HG03025 (cell line): ENCODE results near the gene DPEP2.
A peak's percentile ranks its signal among the peaks of the same experiment; 100 is the strongest.
"Not testable (repeated sequence)": the region's sequence is repeated elsewhere in the genome, so short reads cannot be mapped to it uniquely, and the experiment has no call there.

Experiments used
- ATAC-seq: cut with Tn5 transposase; IDR thresholded peaks from one replicate; pipeline ENCODE4 v1.9.1; 2021; ENCODE audit warnings: mild to moderate bottlenecking, moderate library complexity; ENCODE audit not compliant: unreplicated experiment, low FRiP score

DPEP2 gene

DNA sequence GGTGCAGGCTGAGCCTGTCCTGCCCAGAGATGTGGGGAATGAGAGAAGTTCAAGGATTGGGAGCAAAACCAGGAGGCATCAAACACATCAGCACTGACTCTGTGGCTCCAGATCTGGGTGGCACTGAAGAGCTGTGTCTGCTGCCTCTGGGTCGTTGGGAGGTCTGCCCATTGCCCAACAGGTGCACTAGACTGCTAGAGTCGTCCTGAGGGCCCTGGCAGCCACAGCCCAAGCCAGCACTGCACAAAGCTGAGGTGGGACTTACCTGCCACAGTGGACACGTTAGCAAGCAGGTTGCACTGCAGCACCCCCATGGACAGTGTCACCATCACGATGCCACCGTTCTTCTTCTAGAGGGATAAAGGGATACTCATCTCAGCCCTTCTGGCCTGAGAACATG lies 22.3 kb downstream of the DPEP2 start:
- no peak for ATAC-seq

DNA sequence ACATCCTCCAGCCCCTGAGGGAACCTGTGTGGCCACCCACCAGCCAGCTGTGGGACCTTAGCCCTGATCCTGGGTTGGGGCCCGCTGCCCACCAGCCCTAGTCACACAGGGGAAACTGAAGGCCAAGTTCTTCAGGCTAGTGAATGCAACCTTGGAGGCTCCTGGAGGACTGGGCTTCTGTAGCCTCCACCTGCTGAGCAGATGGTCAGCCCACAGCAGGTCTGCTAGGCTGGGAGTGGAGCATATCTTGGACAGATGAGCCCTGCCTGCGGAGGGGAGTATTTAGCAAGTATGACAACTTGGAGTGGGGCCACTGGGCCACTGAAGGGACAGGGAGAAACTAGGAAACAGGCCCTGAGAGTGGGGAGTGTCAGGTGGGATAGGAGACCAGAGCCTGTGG lies 23.1 kb downstream of the DPEP2 start:
- ATAC-seq: no peak

DNA sequence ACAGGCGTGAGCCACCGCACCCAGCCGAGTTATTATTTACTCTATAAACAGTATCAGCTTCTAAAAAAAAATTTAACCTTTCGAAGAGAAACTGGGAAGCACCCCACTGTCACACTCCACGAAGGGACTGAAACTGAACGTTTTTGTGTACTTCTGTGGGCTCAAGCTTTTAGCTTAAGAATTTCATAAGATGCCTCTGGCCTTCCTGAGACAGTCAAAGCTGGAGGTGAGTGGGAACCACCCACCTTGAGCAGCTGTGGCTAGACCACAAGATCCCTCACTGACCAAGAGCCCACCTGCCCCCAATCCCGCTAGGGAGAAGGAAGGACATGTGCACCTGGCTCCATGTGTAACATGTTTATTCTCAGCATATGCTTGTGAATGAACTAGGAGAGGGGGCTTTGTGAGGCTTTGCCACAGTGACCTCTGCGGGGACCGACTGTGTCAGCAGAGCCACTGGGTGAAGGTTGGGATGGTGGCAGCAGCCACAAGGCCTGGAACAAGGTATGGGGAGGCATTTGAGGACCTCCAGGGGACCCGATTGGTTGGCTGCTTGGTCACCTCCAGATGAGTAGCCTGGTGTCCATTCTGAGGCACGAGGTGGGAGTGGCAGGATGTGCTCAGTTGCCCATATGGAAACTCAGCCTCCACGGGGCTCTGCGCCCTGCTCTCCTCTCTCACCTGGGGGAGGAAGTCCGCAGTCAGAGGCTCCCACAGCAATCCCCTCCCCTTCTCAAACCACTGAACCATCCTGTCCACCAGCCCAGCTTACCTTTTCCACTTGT lies 23.8 kb downstream of the DPEP2 start:
- ATAC-seq: no peak

DNA sequence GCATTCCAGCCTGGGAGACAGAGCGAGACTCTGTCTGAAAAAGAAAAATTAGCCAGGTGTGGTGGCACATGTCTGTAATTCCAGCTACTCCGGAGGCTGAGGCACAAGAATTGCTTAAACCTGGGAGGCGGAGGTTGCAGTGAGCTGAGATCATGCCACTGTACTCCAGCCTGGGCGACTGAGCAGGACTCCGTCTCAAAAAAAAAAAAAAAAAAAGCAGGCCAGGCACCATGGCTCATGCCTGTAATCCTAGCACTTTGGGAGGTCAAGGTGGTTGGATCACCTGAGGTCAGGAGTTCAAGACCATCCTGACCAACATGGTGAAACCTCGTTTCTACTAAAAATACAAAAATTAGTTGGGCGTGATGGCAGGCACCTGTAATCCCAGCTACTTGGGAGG lies 27.0 kb downstream of the DPEP2 start:
- not testable (repeated sequence) for ATAC-seq

DNA sequence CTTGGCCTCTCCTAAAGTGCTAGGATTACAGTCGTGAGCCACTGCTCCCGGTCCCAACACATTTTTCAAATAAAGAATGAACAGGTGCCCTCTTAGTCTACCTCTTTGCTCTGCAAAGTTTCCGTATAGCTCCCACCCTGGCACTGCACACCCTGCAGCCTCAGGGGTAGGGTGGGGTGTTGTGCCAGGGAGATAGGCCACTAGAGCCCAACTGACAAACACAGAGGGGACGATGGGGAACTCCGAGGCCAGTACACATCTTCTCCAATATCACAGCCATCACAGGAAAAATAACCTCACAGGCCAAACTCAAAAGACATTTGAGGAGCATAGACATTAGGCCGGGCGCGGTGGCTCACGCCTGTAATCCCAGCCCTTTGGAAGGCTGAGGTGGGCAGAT lies 28.2 kb downstream of the DPEP2 start:
- no peak for ATAC-seq

DNA sequence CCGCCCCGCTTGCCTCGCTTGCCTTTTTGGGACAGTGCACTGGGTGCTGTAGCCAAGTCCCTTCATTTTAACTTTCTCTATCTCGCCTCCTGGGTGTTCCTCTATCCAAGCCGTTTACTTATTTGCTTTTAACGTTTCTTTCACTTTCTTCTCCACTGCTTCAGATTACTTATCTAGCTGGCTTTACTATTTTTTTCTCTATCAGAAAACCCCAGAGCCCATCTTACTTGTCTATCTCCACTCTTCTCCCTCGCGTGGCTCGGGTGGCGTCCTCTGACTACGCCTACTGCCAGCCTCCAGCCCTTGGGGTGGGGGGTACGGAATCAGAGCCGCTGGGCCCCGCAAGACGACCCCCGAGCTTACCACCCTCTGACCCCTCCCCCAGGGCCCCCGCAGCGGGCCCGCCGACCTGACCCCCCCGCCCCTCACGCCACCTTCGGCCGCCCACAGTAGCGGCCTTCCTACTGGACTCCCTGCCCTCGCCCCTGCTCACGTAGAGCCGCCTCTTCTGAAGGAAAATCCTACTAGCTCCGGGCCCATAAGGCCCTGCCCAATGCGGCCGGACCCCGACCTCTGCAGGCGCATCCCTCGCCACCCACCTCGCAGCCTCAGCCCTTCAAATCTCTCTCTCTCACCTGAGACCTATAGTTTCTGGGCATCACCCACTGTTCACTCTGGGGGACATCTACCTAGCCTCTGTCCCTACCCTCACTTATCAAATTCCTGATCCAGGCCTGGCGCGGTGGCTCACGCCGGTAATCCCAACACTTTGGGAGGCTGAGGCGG lies 29.8 kb downstream of the DPEP2 start:
- ATAC-seq: no peak

DNA sequence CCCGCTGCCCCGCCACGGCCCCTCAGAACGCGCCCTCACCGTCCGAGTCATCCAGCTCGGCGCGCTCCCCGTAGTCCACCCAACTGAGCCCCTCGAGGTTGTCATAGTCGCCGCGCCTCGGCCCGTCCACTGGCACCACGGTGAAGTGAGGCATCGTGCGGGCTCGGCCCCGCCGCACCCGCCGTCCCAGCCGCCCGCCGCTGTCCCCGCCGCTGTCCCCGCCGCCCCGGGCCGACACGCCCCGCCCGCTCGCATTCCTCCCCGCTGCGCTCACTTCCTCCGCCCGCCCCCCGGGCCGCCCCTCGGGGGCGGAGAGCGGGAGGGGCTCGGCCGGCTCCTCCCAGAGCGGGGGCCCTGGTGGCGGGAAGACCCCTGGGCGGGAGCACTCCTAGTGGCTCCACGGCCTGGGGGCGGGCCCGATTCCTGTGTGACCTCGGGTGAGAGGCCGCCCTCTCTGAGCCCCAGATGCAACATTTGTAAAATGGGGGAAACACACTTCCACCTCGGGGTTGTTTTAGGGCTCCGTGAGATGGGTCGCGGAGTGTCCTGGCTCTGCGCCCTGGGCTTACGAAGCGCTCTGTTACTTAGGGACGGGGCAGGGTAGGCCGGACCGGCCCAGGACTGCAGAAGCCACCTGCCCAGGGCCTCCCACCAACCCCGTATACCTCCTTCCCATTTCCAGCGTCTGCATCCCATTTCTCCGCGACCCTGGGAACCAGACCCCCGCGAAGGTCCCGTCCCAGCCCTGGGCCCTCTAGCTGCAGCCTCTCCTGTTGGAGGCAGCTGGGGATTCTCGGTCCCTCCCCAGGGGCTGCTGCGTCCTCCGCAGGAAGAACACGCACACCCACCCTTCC lies 30.7 kb downstream of the DPEP2 start, which contains the start of gene SLC12A4:
SLC12A4 (minus strand) TSS at position 238 of the 854 bp plus-strand sequence; CDS start at position 154, 84 bp downstream.
- ATAC-seq: peak; percentile 62

DNA sequence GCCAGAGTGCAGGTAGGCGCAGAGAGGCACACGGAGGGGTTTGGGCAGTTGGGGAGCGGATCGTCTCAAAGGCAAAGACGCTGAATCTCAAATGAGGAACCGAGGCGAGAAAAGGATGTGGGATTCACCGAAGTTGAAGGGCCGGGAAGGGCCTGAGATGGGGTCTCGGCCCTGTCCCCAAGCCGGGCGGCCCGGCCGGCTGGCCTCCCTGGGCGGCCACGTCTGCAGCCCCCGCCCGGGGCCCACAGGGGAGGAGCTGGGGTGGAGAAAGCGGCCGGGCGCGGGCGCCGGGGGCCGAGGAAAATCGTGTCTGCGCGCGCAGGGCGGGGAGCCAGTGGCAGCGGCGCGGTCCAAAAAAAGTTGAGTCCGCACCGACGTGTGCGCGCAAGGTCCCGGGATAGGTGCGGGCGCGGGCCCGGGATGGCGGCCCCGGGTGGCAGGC lies 31.3 kb downstream of the DPEP2 start:
- peak; percentile 24 for ATAC-seq

DNA sequence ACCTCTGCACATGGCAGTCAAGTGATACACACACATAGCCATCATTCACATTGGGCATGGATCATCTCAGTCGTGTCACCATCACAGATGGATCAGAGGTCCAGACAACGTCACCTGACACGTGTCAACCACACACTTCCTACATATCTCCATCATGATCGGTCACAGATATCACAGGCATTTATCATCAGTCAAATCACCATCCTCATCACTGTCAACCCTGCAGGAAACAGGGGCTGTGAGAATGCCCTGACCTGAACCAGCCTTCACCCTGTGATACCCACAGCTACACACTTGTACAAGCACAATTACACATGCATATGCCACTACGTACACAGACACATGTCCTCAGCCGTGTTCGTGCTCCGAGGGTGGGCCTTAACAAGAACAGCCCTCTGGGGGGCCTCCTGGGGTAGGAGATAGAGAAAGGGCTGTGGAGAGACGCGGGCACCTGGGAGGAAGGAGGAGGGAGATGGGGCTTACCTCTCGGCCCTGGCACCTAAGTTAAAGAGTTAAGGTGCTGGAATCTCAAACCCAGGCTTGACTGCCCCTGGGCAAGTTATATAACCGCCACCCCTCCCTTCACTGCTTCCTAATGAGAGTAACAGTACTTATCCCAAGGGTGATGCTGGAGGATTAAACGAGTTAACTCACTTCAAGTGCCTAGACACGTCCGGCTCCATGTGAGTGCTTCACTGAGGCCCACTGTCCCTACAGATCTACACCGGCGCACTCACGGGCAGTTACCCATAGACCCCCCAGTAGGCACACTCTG lies 31.9 kb downstream of the DPEP2 start:
- ATAC-seq: no peak

DNA sequence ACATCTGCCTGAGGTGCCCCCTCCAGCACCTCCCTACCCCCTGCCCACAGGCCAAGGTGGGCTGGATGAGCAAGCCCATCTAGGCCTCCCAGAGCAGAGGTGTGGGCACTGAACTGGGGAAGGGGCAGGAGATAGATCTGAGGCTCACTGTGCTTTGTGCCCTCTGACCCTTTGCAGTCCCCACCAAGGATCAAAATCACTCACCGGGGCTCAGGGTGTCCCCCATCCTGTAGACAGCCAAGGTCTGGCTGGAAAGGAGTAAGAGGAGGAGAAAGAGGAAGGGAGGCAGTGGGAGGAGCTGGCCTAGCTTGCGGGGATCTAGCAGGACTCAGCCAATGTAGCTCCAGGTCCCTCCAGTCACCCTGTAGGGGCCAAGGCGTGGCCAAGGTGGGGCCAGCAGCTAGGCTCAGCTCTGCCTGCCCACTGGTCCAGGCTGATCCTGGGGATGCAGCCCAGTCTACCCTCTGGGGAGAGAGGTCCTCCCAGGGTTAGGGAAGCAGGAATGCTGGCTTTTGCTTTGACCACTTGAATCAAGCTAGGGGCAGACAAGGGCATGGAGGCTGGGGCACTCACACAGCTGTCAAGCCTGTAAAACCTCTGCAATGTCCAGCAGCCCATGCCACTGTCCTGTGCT lies 32.6 kb downstream of the DPEP2 start:
- ATAC-seq: no peak

DNA sequence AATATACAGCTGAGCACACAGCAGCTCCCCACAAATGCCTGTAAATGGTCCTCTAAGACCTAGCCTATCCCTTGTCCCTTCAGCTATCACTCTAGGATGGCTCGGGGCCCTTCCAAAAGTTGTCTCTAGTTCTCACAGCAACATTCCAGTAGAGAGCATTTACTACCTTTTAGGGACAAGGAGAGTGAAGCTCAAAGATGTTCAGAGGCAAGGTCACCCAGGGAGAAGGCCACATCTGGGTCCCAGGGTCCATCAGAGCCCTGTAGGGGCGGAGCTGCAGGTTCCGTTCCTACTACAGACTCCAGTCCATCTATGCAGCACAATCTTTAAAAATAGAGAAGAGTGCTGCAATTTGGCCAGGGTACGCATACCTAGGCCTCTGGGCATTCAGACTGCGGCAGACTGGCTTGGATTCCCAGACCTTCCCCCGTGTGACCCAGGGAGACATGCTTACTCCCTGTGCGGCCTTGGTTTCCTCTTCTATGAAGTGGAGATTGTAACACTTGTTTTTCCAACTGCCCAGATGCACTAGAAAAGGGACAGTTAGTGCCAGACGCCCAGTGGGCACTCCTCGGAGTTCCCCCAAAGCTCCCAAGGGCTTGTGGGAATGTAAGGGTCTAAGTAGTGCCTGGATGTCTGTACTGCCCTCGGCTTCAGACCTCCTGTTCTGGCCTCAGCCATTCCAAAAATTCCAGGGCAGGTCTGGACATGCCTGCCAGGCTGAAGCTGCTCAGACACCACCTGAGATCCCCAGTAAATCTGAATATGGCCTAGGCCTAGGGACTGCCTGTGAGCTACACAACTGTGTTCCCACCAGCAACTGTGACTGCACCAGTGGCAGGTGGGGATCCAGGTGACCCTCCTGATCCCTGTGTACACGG lies 33.4 kb downstream of the DPEP2 start:
- ATAC-seq: no peak

DNA sequence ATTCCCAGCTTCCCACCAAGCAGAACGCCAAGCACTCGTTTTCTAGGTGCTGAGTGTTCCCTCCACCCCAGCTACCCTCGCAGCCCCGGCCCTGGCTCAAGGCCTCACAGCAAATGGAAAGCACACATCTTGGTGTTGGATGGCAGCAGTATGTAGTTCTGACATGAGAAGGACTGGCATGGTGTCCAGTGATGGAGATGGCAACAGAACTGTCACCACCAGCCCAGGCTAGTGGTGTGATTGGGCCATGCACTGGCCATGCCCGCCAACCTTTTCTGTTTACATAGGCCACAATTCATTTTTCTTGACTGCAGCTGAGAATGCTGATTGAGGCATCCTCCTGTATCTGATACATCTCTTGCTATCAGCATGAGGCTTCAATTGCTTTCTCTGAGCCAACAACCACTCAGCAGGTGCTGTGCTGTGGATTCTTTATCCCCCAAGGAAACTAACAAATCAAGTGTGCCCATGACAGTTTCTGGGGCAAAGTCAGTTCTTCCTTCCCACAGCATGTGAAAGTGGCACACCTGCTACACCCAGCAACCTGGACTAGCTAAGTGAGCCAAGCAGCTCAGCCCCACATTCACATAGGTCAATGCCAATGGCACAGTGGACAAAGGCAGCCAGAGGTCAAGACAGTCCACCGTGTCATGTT lies 34.7 kb downstream of the DPEP2 start:
- no peak for ATAC-seq

DNA sequence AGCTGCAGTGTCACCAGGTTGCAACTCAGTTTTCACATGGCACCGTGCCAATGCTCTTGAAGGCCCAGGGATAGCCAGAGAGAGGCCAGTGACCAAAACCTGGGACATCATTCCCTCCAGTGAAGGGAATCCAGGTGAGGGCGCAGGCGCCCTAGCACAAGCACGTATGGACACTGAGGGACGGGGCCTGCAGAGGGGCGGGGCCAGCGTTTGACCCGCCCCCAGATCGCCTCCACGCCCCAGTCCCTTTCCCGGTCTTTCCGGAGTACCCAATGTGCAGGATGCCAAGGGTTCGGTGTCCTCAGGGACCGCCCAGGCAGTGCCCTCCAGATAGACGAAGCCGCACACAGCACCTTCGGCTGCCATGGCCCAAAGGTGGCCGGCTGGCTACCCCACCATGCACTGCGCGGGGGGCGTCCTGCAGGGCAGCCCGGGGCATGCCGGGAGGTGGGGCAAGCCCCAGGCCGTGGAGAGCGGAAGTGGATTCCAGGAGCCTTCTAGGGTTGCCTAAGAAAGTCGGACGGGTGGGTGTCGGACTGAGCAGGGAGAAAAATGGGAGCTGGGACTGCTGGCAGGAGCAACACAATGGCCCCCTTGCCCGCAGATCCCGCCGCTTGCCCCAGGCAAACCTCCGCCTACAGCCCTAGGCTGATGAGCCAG lies 35.5 kb downstream of the DPEP2 start:
- ATAC-seq: no peak

DNA sequence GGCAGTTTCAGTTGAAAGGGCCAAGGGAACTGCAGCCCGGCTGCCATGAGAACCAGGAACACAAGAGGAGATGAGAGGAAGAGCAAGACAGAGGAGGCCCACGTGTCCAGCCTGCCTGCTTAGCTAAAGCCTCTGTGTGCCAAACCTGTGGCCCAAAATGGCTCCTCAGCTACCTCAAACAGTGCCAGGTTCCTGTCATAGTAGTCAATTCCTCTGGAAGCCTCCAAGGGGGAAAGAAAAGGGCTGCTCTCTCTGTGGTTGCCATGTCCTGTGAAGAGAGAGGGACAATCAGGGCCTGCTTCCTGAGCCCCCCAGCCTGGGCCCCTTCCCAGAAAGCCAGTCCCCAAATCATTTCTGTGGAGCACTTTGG lies 36.0 kb downstream of the DPEP2 start:
- ATAC-seq: no peak

DNA sequence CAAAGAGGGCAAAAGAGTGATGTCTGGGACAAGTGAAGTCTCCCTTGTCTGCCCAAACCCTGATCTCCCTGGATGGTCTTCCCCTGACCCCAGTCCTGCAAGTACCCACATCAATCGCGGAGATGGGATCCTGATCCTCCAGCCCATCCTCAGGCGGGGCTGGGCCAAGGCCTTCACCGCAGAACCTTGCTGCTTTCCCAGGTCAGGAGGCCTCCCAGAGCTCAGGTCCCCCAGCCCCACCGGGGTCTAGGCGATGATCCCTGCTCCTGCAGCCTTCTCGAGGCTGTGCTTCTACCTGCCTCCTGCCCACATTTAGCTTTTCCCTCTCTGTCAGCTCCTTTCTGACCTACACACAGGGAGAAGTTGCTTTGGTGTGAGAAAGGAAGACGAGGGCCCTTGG lies 37.1 kb downstream of the DPEP2 start:
- ATAC-seq: no peak

DNA sequence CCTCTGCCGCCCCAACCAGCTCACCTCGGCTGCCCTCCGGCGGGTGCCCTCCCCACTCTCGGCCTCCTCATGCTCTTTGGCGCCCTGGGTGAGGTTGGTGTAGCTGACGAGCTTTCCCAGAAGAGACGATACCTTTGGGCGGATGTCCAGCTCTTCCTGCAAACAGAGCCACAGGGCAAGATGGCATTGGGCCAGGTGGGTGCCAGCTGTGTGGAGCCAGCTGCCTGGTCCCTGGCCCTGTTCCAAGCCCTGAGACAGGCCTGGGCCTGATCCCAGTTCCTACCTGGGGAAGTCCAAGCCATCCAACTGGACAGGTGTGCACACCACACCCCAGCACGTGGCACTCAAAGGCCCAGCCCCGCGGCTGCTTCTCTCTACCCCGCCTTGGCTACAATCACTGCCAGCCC lies 37.7 kb downstream of the DPEP2 start:
- no peak for ATAC-seq

DNA sequence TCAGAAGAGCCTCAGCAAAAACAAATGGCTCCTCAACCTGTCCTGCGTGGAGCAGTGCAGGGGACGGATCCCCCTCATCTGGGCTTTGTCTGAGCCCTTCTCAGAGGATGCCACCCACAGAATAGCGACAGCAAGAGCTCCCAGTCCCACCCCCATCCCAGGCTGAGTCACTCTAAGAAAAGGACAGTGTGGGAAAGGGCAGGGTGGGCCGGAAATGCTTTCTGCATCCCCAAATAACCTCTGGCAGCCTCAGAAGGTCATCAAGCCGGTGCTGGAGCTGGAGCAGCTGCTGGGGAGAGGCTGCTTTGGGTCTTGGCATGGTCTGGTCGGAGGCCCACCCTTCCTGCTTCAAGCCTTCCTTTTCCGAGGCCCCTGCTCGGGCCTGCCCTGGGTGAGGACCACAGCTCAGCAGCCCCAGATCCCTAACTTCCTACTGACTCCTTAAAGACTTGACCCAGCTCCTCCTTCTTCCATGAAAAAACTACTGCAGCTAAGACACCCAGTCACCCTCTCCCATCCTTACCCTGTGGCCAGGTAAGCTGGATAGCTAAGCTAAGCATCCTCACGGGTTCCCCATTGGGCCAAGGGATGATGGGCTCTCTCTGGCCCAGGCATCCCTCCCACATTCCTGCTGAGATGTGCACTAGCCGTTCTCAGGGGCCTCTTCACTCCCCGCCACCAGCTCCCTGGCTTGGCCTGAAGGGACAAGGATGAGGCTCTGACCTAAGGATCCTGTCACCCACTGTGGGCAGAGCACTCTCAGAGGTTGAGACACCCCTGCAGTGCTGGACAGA lies 39.6 kb downstream of the DPEP2 start:
- no peak for ATAC-seq
